CD4-positive, alpha-beta T cell (primary cell): ENCODE results near the gene GP1BB. TPM values are rescaled to one million over a fixed set of nuclear protein-coding genes. Genes with fewer than 3 reads are reported as not detected.

Experiments used
- ATAC-seq: fragments of 200-7000 bp; cut with Tn5 transposase; one replicate; pipeline ENCODE4 v1.10.0; 2022; ENCODE audit warnings: mild to moderate bottlenecking; ENCODE audit not compliant: poor library complexity
- CTCF ChIA-PET: fragments of 350-600 bp; sonication (Branson Sonifier 250); formaldehyde crosslinking; loops from one replicate; lab custom pipeline; 2021; ENCODE audit warnings: antibody characterized with exemption, inconsistent platforms; lab: Charles Lee
- POLR2A ChIA-PET: fragments of 350-600 bp; sonication (Branson Sonifier 250); formaldehyde crosslinking; loops from one replicate; lab custom pipeline; 2021; ENCODE audit warnings: antibody characterized with exemption, inconsistent platforms; lab: Charles Lee
- DNase-seq, 14 experiments: peaks; one replicate each; pipeline ENCODE4 v3.0.0-alpha.2; 2013 to 2020; ENCODE audit warnings: mixed read lengths in 2 of 14
- H3K27ac ChIP-seq, 2 donors: one replicate each; pipeline versions ENCODE4 v1.5.1 to v1.7.0; 2013; ENCODE audit warnings: low read length in 2 of 2, low read depth in 1 of 2, mild to moderate bottlenecking in 1 of 2
- H3K27me3 ChIP-seq, 2 experiments: 1 replicate in 1 of 2; 2 replicates in 1 of 2; pipeline versions ENCODE4 v1.6.1 to v1.7.0; 2013; ENCODE audit warnings: low read length in 2 of 2, control low read depth in 1 of 2, mild to moderate bottlenecking in 1 of 2, moderate library complexity in 1 of 2; ENCODE audit not compliant: insufficient read depth in 2 of 2, control insufficient read depth in 1 of 2
- H3K36me3 ChIP-seq: one replicate; pipeline ENCODE4 v1.6.1; 2013; ENCODE audit warnings: low read length, control low read depth; ENCODE audit not compliant: insufficient read depth
- H3K4me1 ChIP-seq: one replicate; pipeline ENCODE4 v1.6.1; 2013; ENCODE audit warnings: low read length, control low read depth; ENCODE audit not compliant: insufficient read depth
- H3K4me3 ChIP-seq: one replicate; pipeline ENCODE4 v1.5.1; 2013; ENCODE audit warnings: mild to moderate bottlenecking, low read length, moderate library complexity
- H3K9me3 ChIP-seq, 2 experiments: 1 replicate in 1 of 2; 2 replicates in 1 of 2; pipeline versions ENCODE4 v1.6.1 to v1.7.0; 2013; ENCODE audit warnings: low read length in 2 of 2, mild to moderate bottlenecking in 2 of 2, control low read depth in 1 of 2, moderate library complexity in 1 of 2; ENCODE audit not compliant: control insufficient read depth in 1 of 2, insufficient read depth in 1 of 2
- H3K27ac Mint-ChIP-seq: one replicate; pipeline ENCODE4 v1.8.0; 2020; ENCODE audit warnings: mixed read lengths
- H3K27me3 Mint-ChIP-seq: one replicate; pipeline ENCODE4 v1.8.0; 2021; ENCODE audit warnings: mixed read lengths
- H3K36me3 Mint-ChIP-seq: one replicate; pipeline ENCODE4 v1.8.0; 2021; ENCODE audit warnings: low read depth, mixed read lengths
- H3K4me1 Mint-ChIP-seq: one replicate; pipeline ENCODE4 v1.8.0; 2021; ENCODE audit warnings: low read depth, mixed read lengths
- H3K4me3 Mint-ChIP-seq: one replicate; pipeline ENCODE4 v1.8.0; 2020; ENCODE audit warnings: mild to moderate bottlenecking, mixed read lengths
- H3K9me3 Mint-ChIP-seq: one replicate; pipeline ENCODE4 v1.8.0; 2020; ENCODE audit warnings: mixed read lengths
- intact Hi-C, 2 experiments: fragments of 100-400 bp; cut with DNase I in 1 of 2; cut with micrococcal nuclease in 1 of 2; formaldehyde crosslinking; loops; one replicate each; pipeline versions ENCODE4 v1.15.1 to v1.9.0; 2023 to 2025; cut with DNase I, micrococcal nuclease
- total RNA-seq, 174 experiments: library from RNA in 2 of 174; stranded (reverse) in 2 of 174; gene quantifications; one replicate each; pipeline ENCODE4 v1.2.3 and lab custom pipeline; 2021 to 2026
- TF ChIP-seq, protein P1 (sequence below): fragments of 200-600 bp; IDR thresholded peaks from one replicate; pipeline ENCODE4 v1.8.0; 2022; ENCODE audit warnings: antibody characterized with exemption, mild to moderate bottlenecking

Gene GP1BB
- total RNA-seq, 2 experiments from 2014 or later, result 0.22 TPM; not detected in 1

DNA sequence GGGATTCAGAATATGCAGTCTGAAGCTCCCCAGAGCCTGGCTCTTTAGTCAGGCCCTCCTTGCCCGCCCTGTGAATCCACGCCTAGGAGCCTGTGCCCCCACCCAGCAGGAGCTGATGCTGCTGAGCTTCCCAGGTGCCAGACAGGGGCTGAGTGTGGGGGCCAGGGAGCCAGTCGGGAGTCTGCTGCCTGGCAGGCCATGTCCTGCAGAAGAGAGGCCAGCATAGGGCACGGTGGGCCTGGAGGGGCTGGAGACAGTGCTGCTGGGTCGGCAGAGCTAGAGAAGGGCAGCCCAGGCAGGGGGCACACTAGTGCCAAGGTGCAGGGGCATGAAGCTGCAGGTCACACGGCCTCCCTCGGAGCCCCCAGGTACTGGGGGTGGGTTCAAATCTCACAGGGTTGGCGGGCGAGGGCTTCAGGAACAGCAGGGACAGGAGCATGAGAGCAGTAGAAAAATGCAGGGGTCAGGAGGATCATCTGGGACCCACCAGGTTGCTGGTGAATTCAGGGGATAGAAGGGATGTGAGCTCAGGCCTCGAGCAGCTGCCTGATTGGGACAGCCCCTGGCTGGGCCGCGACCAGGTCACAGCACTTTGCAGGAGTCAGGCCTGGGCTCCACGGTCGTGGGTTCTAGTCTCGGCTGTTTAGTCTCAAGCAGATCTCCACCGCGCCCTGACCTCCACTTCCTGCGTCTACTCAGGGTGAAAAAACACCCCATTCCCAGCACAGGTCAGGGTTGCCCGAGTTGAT, 13.1 kb upstream of the GP1BB start:
- POLR2A ChIA-PET, result no interaction called here
- H3K4me1 ChIP-seq, result peaks cover 11% of the 10 kb centered on the region
- CTCF ChIA-PET, result no interaction called here
- Mint-ChIP-seq H3K27me3 (peaks cover 13% of the 10 kb centered on the region), H3K9me3 (no peaks in the 10 kb centered on the region), H3K36me3 (no peaks in the 10 kb centered on the region), H3K4me3 (no peak overlapping the region), H3K27ac (no peak overlapping the region), H3K4me1 (no peaks in the 10 kb centered on the region)
- H3K27me3 ChIP-seq, result peaks cover 16 to 18% of the 10 kb centered on the region in 2 experiments
- peaks cover 0 to 11% of the 10 kb centered on the region in 2 experiments for H3K9me3 ChIP-seq
- ATAC-seq (no peak), DNase-seq (no peak)
- TF ChIP-seq, protein P1, sequence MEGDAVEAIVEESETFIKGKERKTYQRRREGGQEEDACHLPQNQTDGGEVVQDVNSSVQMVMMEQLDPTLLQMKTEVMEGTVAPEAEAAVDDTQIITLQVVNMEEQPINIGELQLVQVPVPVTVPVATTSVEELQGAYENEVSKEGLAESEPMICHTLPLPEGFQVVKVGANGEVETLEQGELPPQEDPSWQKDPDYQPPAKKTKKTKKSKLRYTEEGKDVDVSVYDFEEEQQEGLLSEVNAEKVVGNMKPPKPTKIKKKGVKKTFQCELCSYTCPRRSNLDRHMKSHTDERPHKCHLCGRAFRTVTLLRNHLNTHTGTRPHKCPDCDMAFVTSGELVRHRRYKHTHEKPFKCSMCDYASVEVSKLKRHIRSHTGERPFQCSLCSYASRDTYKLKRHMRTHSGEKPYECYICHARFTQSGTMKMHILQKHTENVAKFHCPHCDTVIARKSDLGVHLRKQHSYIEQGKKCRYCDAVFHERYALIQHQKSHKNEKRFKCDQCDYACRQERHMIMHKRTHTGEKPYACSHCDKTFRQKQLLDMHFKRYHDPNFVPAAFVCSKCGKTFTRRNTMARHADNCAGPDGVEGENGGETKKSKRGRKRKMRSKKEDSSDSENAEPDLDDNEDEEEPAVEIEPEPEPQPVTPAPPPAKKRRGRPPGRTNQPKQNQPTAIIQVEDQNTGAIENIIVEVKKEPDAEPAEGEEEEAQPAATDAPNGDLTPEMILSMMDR, result no peak
- intact Hi-C loops, result loop anchor here in 1 of 2 experiments (10.0 kb wide), 1 partner anchor 215 kb away; no protein-coding TSS in a partner anchor
- no peak overlapping the region for H3K27ac ChIP-seq
- H3K4me3 ChIP-seq, result no peak overlapping the region
- H3K36me3 ChIP-seq, result no peaks in the 10 kb centered on the region

GRCh38 chr22:19710769-19711106, 12.6 kb upstream of the GP1BB start:
- Histone ChIP-seq H3K27me3 (peaks cover 19 to 20% of the 10 kb centered on the region in 2 experiments), H3K27ac (no peak overlapping the region), H3K4me3 (no peak overlapping the region), H3K36me3 (no peaks in the 10 kb centered on the region), H3K9me3 (peaks cover 0 to 13% of the 10 kb centered on the region in 2 experiments), H3K4me1 (peaks cover 12% of the 10 kb centered on the region)
- POLR2A ChIA-PET, result no interaction called here
- H3K27ac Mint-ChIP-seq, result no peak overlapping the region
- no peak for ATAC-seq
- DNase-seq, result no peak
- H3K36me3 Mint-ChIP-seq, result no peaks in the 10 kb centered on the region
- peaks cover 13% of the 10 kb centered on the region for H3K27me3 Mint-ChIP-seq
- TF ChIP-seq, protein P1, result no peak
- intact Hi-C loops, result loop anchor here in 1 of 2 experiments (10.0 kb wide), 1 partner anchor 216 kb away; no protein-coding TSS in a partner anchor
- no peak overlapping the region for H3K4me3 Mint-ChIP-seq
- H3K4me1 Mint-ChIP-seq, result no peaks in the 10 kb centered on the region
- CTCF ChIA-PET, result no interaction called here
- H3K9me3 Mint-ChIP-seq, result no peaks in the 10 kb centered on the region

DNA sequence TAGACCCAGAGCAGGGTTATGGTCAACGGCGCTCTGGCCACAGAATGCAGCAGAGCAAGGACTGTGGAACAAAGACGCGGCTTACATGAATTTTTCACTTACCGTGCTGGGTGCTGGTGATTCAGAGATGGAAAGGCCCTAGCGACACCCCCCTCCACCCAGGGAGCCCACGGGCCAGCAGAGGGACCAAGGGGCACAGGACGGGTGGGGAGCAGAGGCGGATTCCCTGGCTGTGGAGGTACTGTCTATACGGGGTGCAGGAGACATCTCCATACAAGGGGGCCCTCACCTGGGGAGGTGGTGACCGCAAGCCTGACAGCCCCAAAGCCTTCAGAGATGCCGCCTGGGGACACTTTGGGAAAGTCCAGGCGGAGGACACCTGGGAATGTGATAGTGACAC, 10.1 kb upstream of the GP1BB start:
- ChIA-PET CTCF (no interaction called here), POLR2A (no interaction called here)
- no peaks in the 10 kb centered on the region for H3K9me3 Mint-ChIP-seq
- Histone ChIP-seq H3K9me3 (peaks cover 0 to 17% of the 10 kb centered on the region in 2 experiments), H3K27me3 (peaks cover 31% of the 10 kb centered on the region in 2 experiments), H3K4me1 (peaks cover 19% of the 10 kb centered on the region), H3K36me3 (no peaks in the 10 kb centered on the region), H3K4me3 (no peak overlapping the region), H3K27ac (no peak overlapping the region)
- ATAC-seq, result no peak
- peak overlapping the region; percentile 76 for H3K4me3 Mint-ChIP-seq
- TF ChIP-seq, protein P1, result no peak
- H3K4me1 Mint-ChIP-seq, result peaks cover 4% of the 10 kb centered on the region
- no peaks in the 10 kb centered on the region for H3K36me3 Mint-ChIP-seq
- no peak overlapping the region for H3K27ac Mint-ChIP-seq
- peaks cover 22% of the 10 kb centered on the region for H3K27me3 Mint-ChIP-seq
- peak in 1 of 14 experiments; percentile 11 for DNase-seq
- intact Hi-C loops, result loop anchor here in 1 of 2 experiments (10.0 kb wide), 1 partner anchor 218 kb away; no protein-coding TSS in a partner anchor
